Endodermal cell (in vitro differentiated cells): ENCODE results near the gene GM2A. TPM values are rescaled to one million over a fixed set of nuclear protein-coding genes. Genes with fewer than 3 reads are reported as not detected.

Source experiments
- DNase-seq: peaks from one replicate; pipeline ENCODE4 v3.0.0-alpha.2; 2017
- H3K27ac ChIP-seq: 2 replicates; pipeline ENCODE4 v1.5.1; 2013; ENCODE audit warnings: mild to moderate bottlenecking, low read depth, low read length, moderate library complexity
- H3K27me3 ChIP-seq: 2 replicates; pipeline ENCODE4 v1.6.1; 2013; ENCODE audit warnings: mild to moderate bottlenecking, low read length, moderate library complexity; ENCODE audit not compliant: insufficient read depth, control insufficient read depth, poor library complexity, severe bottlenecking
- H3K36me3 ChIP-seq: 2 replicates; pipeline ENCODE4 v1.7.0; 2013; ENCODE audit warnings: mild to moderate bottlenecking, low read length, moderate library complexity; ENCODE audit not compliant: control insufficient read depth, insufficient read depth
- H3K4me1 ChIP-seq: one replicate; pipeline ENCODE4 v1.7.0; 2013; ENCODE audit warnings: low read length; ENCODE audit not compliant: control insufficient read depth, insufficient read depth
- H3K4me3 ChIP-seq: 2 replicates; pipeline ENCODE4 v1.5.1; 2013; ENCODE audit warnings: mild to moderate bottlenecking, low read length, moderate library complexity
- H3K9ac ChIP-seq: 2 replicates; pipeline ENCODE4 v1.6.1; 2013; ENCODE audit warnings: mild to moderate bottlenecking, low read length, moderate library complexity; ENCODE audit not compliant: poor library complexity, severe bottlenecking; ENCODE audit errors: extremely low read depth
- H3K9me3 ChIP-seq: 2 replicates; pipeline ENCODE4 v1.6.1; 2013; ENCODE audit warnings: mild to moderate bottlenecking, low read length, moderate library complexity; ENCODE audit not compliant: control insufficient read depth
- H3K27ac Mint-ChIP-seq: 2 replicates; pipeline ENCODE4 v1.8.0; 2020; ENCODE audit warnings: mixed read lengths
- H3K27me3 Mint-ChIP-seq: 2 replicates; pipeline ENCODE4 v1.8.0; 2021; ENCODE audit warnings: mild to moderate bottlenecking, mixed read lengths; ENCODE audit not compliant: insufficient read depth
- H3K36me3 Mint-ChIP-seq: 2 replicates; pipeline ENCODE4 v1.8.0; 2020; ENCODE audit warnings: low read depth, mixed read lengths
- H3K4me1 Mint-ChIP-seq: 2 replicates; pipeline ENCODE4 v1.8.0; 2020; ENCODE audit warnings: mixed read lengths
- H3K4me3 Mint-ChIP-seq: 2 replicates; pipeline ENCODE4 v1.8.0; 2020; ENCODE audit warnings: mild to moderate bottlenecking, moderate library complexity, mixed read lengths
- H3K9me3 Mint-ChIP-seq: 2 replicates; pipeline ENCODE4 v1.8.0; 2020; ENCODE audit warnings: mild to moderate bottlenecking, mixed read lengths
- CTCF ChIP-seq: fragments of 200-600 bp; sonication (generic); conservative IDR thresholded peaks from 2 replicates; pipeline ENCODE4 v1.5.0; 2021; ENCODE audit warnings: antibody characterized with exemption, mild to moderate bottlenecking
- WGBS, 2 experiments: methylation state at CpG; one replicate each; pipeline versions ENCODE4 v1.1.5 to v1.1.7; 2013; ENCODE audit warnings: missing lambda C conversion rate in 2 of 2, mixed read lengths in 1 of 2; ENCODE audit not compliant: insufficient coverage in 1 of 2, insufficient read length in 1 of 2; 5-methylcytosine and 5-hydroxymethylcytosine counted together
- total RNA-seq, 2 donors: library from RNA; stranded (reverse); fragmentation: NEBNext Ultra II Directional in 1 of 2; extraction: Animal tissue kit (Norgen Biotek cat#: 25700) in 1 of 2; gene quantifications; 2 replicates in 1 of 2; 3 replicates in 1 of 2; pipeline ENCODE4 v1.2.1, GENCODE V29; 2021

Gene GM2A
- total RNA-seq, 2 donors from 2014 or later = 40.7 to 55.2 TPM

GRCh38 chr5:151295138-151295537 lies 42.2 kb downstream of the GM2A start:
- Histone ChIP-seq H3K36me3 (no peaks in the 10 kb centered on the region), H3K4me3 (no peak overlapping the region), H3K9ac (no peak overlapping the region), H3K27ac (no peak overlapping the region), H3K4me1 (no peaks in the 10 kb centered on the region), H3K9me3 (no peaks in the 10 kb centered on the region), H3K27me3 (no peaks in the 10 kb centered on the region)
- peaks cover 1% of the 10 kb centered on the region for H3K36me3 Mint-ChIP-seq
- peaks cover 2% of the 10 kb centered on the region for H3K27me3 Mint-ChIP-seq
- peaks cover 2% of the 10 kb centered on the region for H3K9me3 Mint-ChIP-seq
- no peak overlapping the region for H3K27ac Mint-ChIP-seq
- H3K4me1 Mint-ChIP-seq = peaks cover 17% of the 10 kb centered on the region
- no peak for TF ChIP-seq CTCF
- no peak overlapping the region for H3K4me3 Mint-ChIP-seq
- DNase-seq = no peak
- WGBS, 2 experiments = 97% methylated on average over 5 of the region's 5 CpGs

- Histone ChIP-seq H3K9me3 (no peaks in the 10 kb centered on the region), H3K9ac (no peak overlapping the region), H3K4me3 (no peak overlapping the region), H3K27me3 (no peaks in the 10 kb centered on the region), H3K4me1 (no peaks in the 10 kb centered on the region), H3K27ac (no peak overlapping the region), H3K36me3 (no peaks in the 10 kb centered on the region)
- 76 to 89% methylated on average over 7 of the region's 7 CpGs for WGBS, 2 experiments
- Mint-ChIP-seq H3K36me3 (no peaks in the 10 kb centered on the region), H3K27me3 (peaks cover 2% of the 10 kb centered on the region), H3K9me3 (no peaks in the 10 kb centered on the region), H3K4me3 (no peak overlapping the region), H3K27ac (no peak overlapping the region), H3K4me1 (peaks cover 17% of the 10 kb centered on the region)
- TF ChIP-seq CTCF = no peak
- DNase-seq = no peak
Observed at GRCh38 chr5:151295791-151296477, 42.9 kb downstream of the GM2A start.

GRCh38 chr5:151296478-151296830 lies 43.5 kb downstream of the GM2A start:
- peaks cover 20% of the 10 kb centered on the region for H3K4me1 Mint-ChIP-seq
- no peaks in the 10 kb centered on the region for H3K36me3 Mint-ChIP-seq
- H3K36me3 ChIP-seq = no peaks in the 10 kb centered on the region
- no peak overlapping the region for H3K4me3 Mint-ChIP-seq
- no peak for TF ChIP-seq CTCF
- H3K4me3 ChIP-seq = no peak overlapping the region
- H3K9me3 Mint-ChIP-seq = no peaks in the 10 kb centered on the region
- H3K27me3 ChIP-seq = no peaks in the 10 kb centered on the region
- no peak for DNase-seq
- WGBS, 2 experiments = 84% methylated on average over 1 of the region's 1 CpG; no CpG with 5 or more reads in 1 of the 2 experiments
- no peaks in the 10 kb centered on the region for H3K9me3 ChIP-seq
- no peak overlapping the region for H3K9ac ChIP-seq
- peaks cover 2% of the 10 kb centered on the region for H3K27me3 Mint-ChIP-seq
- H3K27ac Mint-ChIP-seq = no peak overlapping the region
- no peaks in the 10 kb centered on the region for H3K4me1 ChIP-seq
- H3K27ac ChIP-seq = no peak overlapping the region
